ENCODE data around the gene SLC17A9. TPM values are rescaled to one million over a fixed set of nuclear protein-coding genes. Genes with fewer than 3 reads are reported as not detected.

Gene SLC17A9
- total and polyA plus RNA-seq, 4 donors = 2.4 to 17.3 (median 9.6) TPM

- ATAC-seq (ENCODE audit: insufficient read depth, low FRiP score) (no peak), DNase-seq (no peak)
- no peaks in the 10 kb centered on the region for H3K36me3 ChIP-seq (ENCODE audit: control insufficient read depth in 4 of 4, insufficient read depth in 4 of 4, low read length in 4 of 4)
- H3K9ac ChIP-seq (ENCODE audit: insufficient read depth in 1 of 2, low read length in 2 of 2) = no peak overlapping the region
- peaks cover 0 to 2% (median 0%) of the 10 kb centered on the region in 4 donors for H3K9me3 ChIP-seq (ENCODE audit: control insufficient read depth in 4 of 4, insufficient read depth in 3 of 4, low read length in 3 of 4)
- H3K4me1 ChIP-seq (ENCODE audit: control insufficient read depth in 5 of 5, insufficient read depth in 5 of 5, low read length in 5 of 5) = no peaks in the 10 kb centered on the region
- WGBS, 2 donors = 87 to 93% methylated on average over 23 of the region's 23 CpGs
- peaks cover 3 to 53% (median 26%) of the 10 kb centered on the region in 3 donors for H3K27me3 ChIP-seq (ENCODE audit: control insufficient read depth in 3 of 3, insufficient read depth in 3 of 3, low read length in 2 of 3)
- TF ChIP-seq, protein P1, sequence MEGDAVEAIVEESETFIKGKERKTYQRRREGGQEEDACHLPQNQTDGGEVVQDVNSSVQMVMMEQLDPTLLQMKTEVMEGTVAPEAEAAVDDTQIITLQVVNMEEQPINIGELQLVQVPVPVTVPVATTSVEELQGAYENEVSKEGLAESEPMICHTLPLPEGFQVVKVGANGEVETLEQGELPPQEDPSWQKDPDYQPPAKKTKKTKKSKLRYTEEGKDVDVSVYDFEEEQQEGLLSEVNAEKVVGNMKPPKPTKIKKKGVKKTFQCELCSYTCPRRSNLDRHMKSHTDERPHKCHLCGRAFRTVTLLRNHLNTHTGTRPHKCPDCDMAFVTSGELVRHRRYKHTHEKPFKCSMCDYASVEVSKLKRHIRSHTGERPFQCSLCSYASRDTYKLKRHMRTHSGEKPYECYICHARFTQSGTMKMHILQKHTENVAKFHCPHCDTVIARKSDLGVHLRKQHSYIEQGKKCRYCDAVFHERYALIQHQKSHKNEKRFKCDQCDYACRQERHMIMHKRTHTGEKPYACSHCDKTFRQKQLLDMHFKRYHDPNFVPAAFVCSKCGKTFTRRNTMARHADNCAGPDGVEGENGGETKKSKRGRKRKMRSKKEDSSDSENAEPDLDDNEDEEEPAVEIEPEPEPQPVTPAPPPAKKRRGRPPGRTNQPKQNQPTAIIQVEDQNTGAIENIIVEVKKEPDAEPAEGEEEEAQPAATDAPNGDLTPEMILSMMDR (IDR thresholded peaks at IDR 0.05; ENCODE audit: control extremely low read depth, extremely low read depth) = no peak
- no peak overlapping the region for H3K27ac ChIP-seq (ENCODE audit: low read depth in 1 of 2, low read length in 1 of 2)
- H3K4me3 ChIP-seq = no peak overlapping the region
Observed at GRCh38 chr20:62993856-62994494, 41.5 kb downstream of the SLC17A9 start.

DNA sequence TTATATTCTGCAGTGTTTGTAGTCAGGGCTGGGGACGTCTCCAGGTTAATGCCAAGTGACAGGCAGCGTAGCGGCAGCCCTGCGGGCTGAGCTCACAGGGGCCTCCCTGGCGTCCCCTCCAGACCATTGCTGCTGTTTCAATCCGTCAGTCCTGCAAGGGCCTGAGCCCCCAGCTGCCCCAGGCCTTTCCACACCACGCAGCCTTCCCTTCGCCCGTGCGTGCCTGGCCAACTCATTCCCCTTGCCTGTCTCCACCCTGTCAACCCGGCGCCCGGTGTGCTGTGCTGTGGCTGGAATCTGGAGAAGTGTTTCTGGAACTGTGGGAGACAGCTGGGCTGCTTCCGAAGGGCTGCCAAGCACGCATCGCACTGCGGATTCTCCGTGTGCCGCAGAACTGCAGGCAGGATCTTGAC is 42.4 kb downstream of the SLC17A9 start:
- peaks cover 3 to 56% (median 33%) of the 10 kb centered on the region in 3 donors for H3K27me3 ChIP-seq (ENCODE audit: control insufficient read depth in 3 of 3, insufficient read depth in 3 of 3, low read length in 2 of 3)
- no peak overlapping the region for H3K4me3 ChIP-seq
- H3K36me3 ChIP-seq (ENCODE audit: control insufficient read depth in 4 of 4, insufficient read depth in 4 of 4, low read length in 4 of 4) = no peaks in the 10 kb centered on the region
- ATAC-seq (ENCODE audit: insufficient read depth, low FRiP score) = no peak
- H3K27ac ChIP-seq (ENCODE audit: low read depth in 1 of 2, low read length in 1 of 2) = no peak overlapping the region
- no peak overlapping the region for H3K9ac ChIP-seq (ENCODE audit: insufficient read depth in 1 of 2, low read length in 2 of 2)
- DNase-seq = no peak
- 72 to 73% methylated on average over 19 of the region's 19 CpGs for WGBS, 2 donors
- TF ChIP-seq, protein P1 (IDR thresholded peaks at IDR 0.05; ENCODE audit: control extremely low read depth, extremely low read depth) = no peak
- H3K9me3 ChIP-seq (ENCODE audit: control insufficient read depth in 4 of 4, insufficient read depth in 3 of 4, low read length in 3 of 4) = peaks cover 0 to 5% (median 0%) of the 10 kb centered on the region in 4 donors
- H3K4me1 ChIP-seq (ENCODE audit: control insufficient read depth in 5 of 5, insufficient read depth in 5 of 5, low read length in 5 of 5) = no peaks in the 10 kb centered on the region

DNA sequence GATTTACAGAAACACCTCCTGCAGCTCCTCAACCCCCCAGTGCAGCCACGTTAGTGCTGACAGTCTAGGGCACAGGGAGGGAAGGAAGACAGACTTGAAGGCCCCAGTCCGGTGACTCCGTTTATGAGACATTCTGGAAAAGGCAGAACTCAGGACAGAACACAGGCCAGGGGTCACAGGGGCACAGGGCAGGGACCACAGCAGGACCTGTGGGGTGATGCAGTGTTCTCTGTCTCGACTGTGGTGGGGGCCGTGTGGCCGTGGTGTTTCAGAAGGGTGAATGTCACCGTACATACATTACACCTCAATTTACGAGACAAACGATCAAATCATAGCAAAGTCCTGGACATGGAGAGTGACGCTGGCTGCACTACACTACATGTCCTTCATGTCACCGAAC is 43.0 kb downstream of the SLC17A9 start:
- TF ChIP-seq, protein P1 (IDR thresholded peaks at IDR 0.05; ENCODE audit: control extremely low read depth, extremely low read depth) = no peak
- Histone ChIP-seq H3K27me3 (ENCODE audit: control insufficient read depth in 3 of 3, insufficient read depth in 3 of 3, low read length in 2 of 3) (peaks cover 7 to 62% (median 37%) of the 10 kb centered on the region in 3 donors), H3K9me3 (ENCODE audit: control insufficient read depth in 4 of 4, insufficient read depth in 3 of 4, low read length in 3 of 4) (peaks cover 0 to 8% (median 0%) of the 10 kb centered on the region in 4 donors), H3K36me3 (ENCODE audit: control insufficient read depth in 4 of 4, insufficient read depth in 4 of 4, low read length in 4 of 4) (no peaks in the 10 kb centered on the region), H3K9ac (ENCODE audit: insufficient read depth in 1 of 2, low read length in 2 of 2) (no peak overlapping the region), H3K4me3 (no peak overlapping the region), H3K4me1 (ENCODE audit: control insufficient read depth in 5 of 5, insufficient read depth in 5 of 5, low read length in 5 of 5) (no peaks in the 10 kb centered on the region), H3K27ac (ENCODE audit: low read depth in 1 of 2, low read length in 1 of 2) (no peak overlapping the region)
- 67 to 81% methylated on average over 11 of the region's 11 CpGs for WGBS, 2 donors
- ATAC-seq (ENCODE audit: insufficient read depth, low FRiP score) = no peak
- no peak for DNase-seq
